ENCODE results near the gene ARHGEF17. TPM values are rescaled to one million over a fixed set of nuclear protein-coding genes. Genes with fewer than 3 reads are reported as not detected.
"Not testable (repeated sequence)": the region's sequence is repeated elsewhere in the genome, so short reads cannot be mapped to it uniquely, and the experiment has no call there.

Gene ARHGEF17
- total RNA-seq, 4 donors from 2014 or later: 10.2 to 18.8 (median 14.7) TPM

DNA sequence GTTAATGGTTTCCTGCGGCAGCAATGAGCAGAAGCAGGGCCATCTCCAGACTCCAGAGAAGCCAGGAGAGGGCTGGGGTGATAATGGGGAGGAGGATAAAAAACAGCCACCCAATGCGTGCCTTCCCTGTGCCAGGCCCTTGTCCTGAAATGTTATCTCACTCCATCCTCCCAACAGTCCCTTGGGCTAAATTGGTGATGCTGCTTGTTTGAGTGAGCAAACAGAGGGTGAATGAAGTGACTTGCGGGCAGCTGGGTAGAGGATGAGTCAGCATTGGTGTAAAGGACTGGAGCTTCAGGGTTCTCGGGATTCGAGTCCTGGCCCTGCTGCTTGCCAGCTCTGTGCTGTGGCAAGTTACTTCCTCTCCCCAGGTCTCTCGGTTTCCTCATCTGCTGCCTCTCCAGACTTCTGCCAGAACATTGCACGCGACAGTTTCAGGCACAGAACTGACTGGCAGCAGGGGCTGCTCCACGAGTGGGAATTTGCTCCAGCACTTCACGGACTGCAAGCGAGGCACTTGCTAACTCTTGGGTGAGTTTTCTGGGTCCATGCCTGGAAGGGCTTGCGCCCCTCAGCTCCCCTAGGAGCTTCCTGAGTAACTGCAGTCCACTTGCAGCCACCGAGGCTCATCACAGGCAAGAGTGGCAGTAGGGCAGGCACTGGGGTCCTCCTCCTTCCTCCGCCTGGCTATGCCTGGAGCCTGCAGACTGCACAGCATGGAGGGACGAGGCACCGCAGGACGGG is 36.0 kb upstream of the ARHGEF17 start, which contains the start of gene P2RY6:
P2RY6 (plus strand) TSS at position 403 of the 744 bp plus-strand sequence. CDS start 24,181 bp downstream, outside the sequence.
- 77 to 79% methylated on average over 17 of the region's 17 CpGs for WGBS, 2 donors
- TF ChIP-seq POLR2A (IDR thresholded peaks at IDR 0.05) (no peak), CTCF (IDR thresholded peaks at IDR 0.05) (no peak)
- intact Hi-C loops (cut with DNase I; ENCODE audit: low total_unique reads): no loop called here
- peak in 1 of 2 donors; percentile 83 for DNase-seq (ENCODE audit: low spot score in 2 of 2)
- no peak within 1 kb of the TSS for H3K4me3 ChIP-seq (ENCODE audit: low read depth, poor library complexity, severe bottlenecking)

- intact Hi-C loops (cut with DNase I; ENCODE audit: low total_unique reads): no loop called here
- no peak for DNase-seq (ENCODE audit: low spot score in 2 of 2)
- TF ChIP-seq CTCF (IDR thresholded peaks at IDR 0.05) (no peak), POLR2A (IDR thresholded peaks at IDR 0.05) (no peak)
- H3K4me3 ChIP-seq (ENCODE audit: low read depth, poor library complexity, severe bottlenecking): no peak overlapping the region
- 95 to 97% methylated on average over 7 of the region's 7 CpGs for WGBS, 2 donors
Observed at GRCh38 chr11:73272680-73273038, 35.4 kb upstream of the ARHGEF17 start.

GRCh38 chr11:73273222-73273895 is 34.7 kb upstream of the ARHGEF17 start:
- no peak overlapping the region for H3K4me3 ChIP-seq (ENCODE audit: low read depth, poor library complexity, severe bottlenecking)
- WGBS, 2 donors: 59 to 61% methylated on average over 8 of the region's 8 CpGs
- intact Hi-C loops (cut with DNase I; ENCODE audit: low total_unique reads): no loop called here
- TF ChIP-seq CTCF (IDR thresholded peaks at IDR 0.05) (no peak), POLR2A (IDR thresholded peaks at IDR 0.05) (no peak)
- DNase-seq (ENCODE audit: low spot score in 2 of 2): peak in 1 of 2 donors; percentile 58

DNA sequence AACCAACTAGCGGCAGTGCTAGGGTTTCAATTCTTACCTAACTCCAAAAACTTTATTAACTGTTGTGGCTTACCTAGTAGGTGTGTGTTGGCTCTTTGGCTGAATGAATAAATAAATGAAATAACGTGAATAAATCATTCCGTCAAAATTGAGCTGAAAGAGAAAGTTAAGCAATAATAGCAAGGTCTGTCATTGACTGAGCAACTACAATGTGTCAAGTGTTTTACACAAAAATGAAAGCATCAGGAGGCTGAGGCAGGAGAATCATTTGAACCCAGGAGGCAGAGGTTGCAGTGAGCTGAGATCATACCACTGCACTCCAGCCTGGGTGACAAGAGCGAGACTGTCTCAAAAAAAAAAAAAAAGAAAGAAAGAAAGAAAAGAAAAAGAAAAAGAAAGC is 33.9 kb upstream of the ARHGEF17 start:
- intact Hi-C loops (cut with DNase I; ENCODE audit: low total_unique reads); DNase-seq (ENCODE audit: low spot score in 2 of 2); H3K4me3 ChIP-seq (ENCODE audit: low read depth, poor library complexity, severe bottlenecking): not testable (repeated sequence)
- WGBS, 2 donors: 76 to 88% methylated on average over 4 of the region's 4 CpGs

GRCh38 chr11:73274722-73275380 is 33.2 kb upstream of the ARHGEF17 start:
- intact Hi-C loops (cut with DNase I; ENCODE audit: low total_unique reads): no loop called here
- peak in 1 of 2 donors; percentile 75 for DNase-seq (ENCODE audit: low spot score in 2 of 2)
- TF ChIP-seq POLR2A (IDR thresholded peaks at IDR 0.05): no peak
- TF ChIP-seq CTCF (IDR thresholded peaks at IDR 0.05): no peak
- WGBS, 2 donors: 82 to 83% methylated on average over 6 to 11 of the region's 11 CpGs
- H3K4me3 ChIP-seq (ENCODE audit: low read depth, poor library complexity, severe bottlenecking): no peak overlapping the region

- no peak overlapping the region for H3K4me3 ChIP-seq (ENCODE audit: low read depth, poor library complexity, severe bottlenecking)
- peak in 1 of 2 donors; percentile 40 for DNase-seq (ENCODE audit: low spot score in 2 of 2)
- WGBS, 2 donors: 62 to 80% methylated on average over 4 of the region's 4 CpGs
- intact Hi-C loops (cut with DNase I; ENCODE audit: low total_unique reads): no loop called here
- TF ChIP-seq POLR2A (IDR thresholded peaks at IDR 0.05) (no peak), CTCF (IDR thresholded peaks at IDR 0.05) (no peak)
Observed at GRCh38 chr11:73275381-73275750, 32.7 kb upstream of the ARHGEF17 start.

All from lower leg skin (tissue), 4 donors.